AG04450 (cell line): ENCODE measurements around the gene DCPS. TPM values are rescaled to one million over a fixed set of nuclear protein-coding genes. Genes with fewer than 3 reads are reported as not detected.

ENCODE experiments used
- CTCF ChIA-PET: fragments of 300-600, 350-600 bp; formaldehyde crosslinking; extraction: SDS; loops from one replicate; lab custom pipeline; 2022; ENCODE audit warnings: antibody characterized with exemption, inconsistent platforms; lab: Charles Lee
- POLR2A ChIA-PET: fragments of 350-600 bp; formaldehyde crosslinking; extraction: SDS; loops from one replicate; lab custom pipeline; 2021; ENCODE audit warnings: antibody characterized with exemption, inconsistent platforms; lab: Yijun Ruan, JAX
- DNase-seq: peaks from one replicate; pipeline ENCODE4 v3.0.0-alpha.2; 2011; ENCODE audit warnings: low read depth, low spot score
- H3K27ac ChIP-seq: one replicate; pipeline ENCODE4 v1.5.1; 2012; ENCODE audit warnings: low read depth, low read length, control low read depth
- H3K27me3 ChIP-seq: one replicate; pipeline ENCODE4 v1.6.0; 2012; ENCODE audit warnings: low read length; ENCODE audit not compliant: control insufficient read depth, insufficient read depth
- H3K4me3 ChIP-seq: 2 replicates; pipeline ENCODE4 v1.5.1; 2011; ENCODE audit warnings: mild to moderate bottlenecking, low read depth, low read length, control low read depth
- H3K9me3 ChIP-seq: 2 replicates; pipeline ENCODE4 v1.5.1; 2012; ENCODE audit warnings: low read length; ENCODE audit not compliant: control insufficient read depth, insufficient read depth
- CTCF ChIP-seq: IDR thresholded peaks from 2 replicates; pipeline ENCODE4 v1.5.1; 2011; ENCODE audit warnings: low read depth, low read length, control low read depth, inconsistent platforms
- polyA plus RNA-seq: library from polyadenylated mRNA; depleted of rRNA; stranded (reverse); fragments of >200 nt; gene quantifications from 2 replicates; pipeline ENCODE4 v1.2.3, GENCODE V29; 2011

Gene DCPS
- polyA plus RNA-seq, 1 experiment, result 20.4 TPM

- CTCF ChIA-PET, result interaction anchor here (0.7 to 1.0 kb wide), 2 partner anchors 18 to 151 kb away, joined by 3 read pairs; no protein-coding TSS in a partner anchor
- H3K9me3 ChIP-seq, result no peaks in the 10 kb centered on the region
- POLR2A ChIA-PET, result no interaction called here
- H3K27me3 ChIP-seq, result no peaks in the 10 kb centered on the region
- H3K4me3 ChIP-seq, result no peak overlapping the region
- DNase-seq, result no peak
- TF ChIP-seq CTCF, result no peak
- H3K27ac ChIP-seq, result no peak overlapping the region
These were observed 25.2 kb downstream of the DCPS start for GRCh38 chr11:126328938-126329643.

GRCh38 chr11:126329644-126330211 lies 25.9 kb downstream of the DCPS start:
- ChIA-PET CTCF (interaction anchor here (1.0 kb wide), 1 partner anchor 19 kb away, joined by 3 read pairs; no protein-coding TSS in a partner anchor), POLR2A (interaction anchor here (1.0 kb wide), 1 partner anchor 11 kb away, joined by 3 read pairs; no protein-coding TSS in a partner anchor)
- H3K27ac ChIP-seq, result no peak overlapping the region
- no peak overlapping the region for H3K4me3 ChIP-seq
- DNase-seq, result no peak
- H3K9me3 ChIP-seq, result no peaks in the 10 kb centered on the region
- H3K27me3 ChIP-seq, result no peaks in the 10 kb centered on the region
- TF ChIP-seq CTCF, result no peak

GRCh38 chr11:126331286-126331685 lies 27.4 kb downstream of the DCPS start:
- POLR2A ChIA-PET, result no interaction called here
- Histone ChIP-seq H3K27ac (no peak overlapping the region), H3K27me3 (no peaks in the 10 kb centered on the region), H3K9me3 (no peaks in the 10 kb centered on the region), H3K4me3 (no peak overlapping the region)
- DNase-seq, result no peak
- CTCF ChIA-PET, result interaction anchor here (1.0 to 1.1 kb wide), 2 partner anchors 149 kb away, joined by 4 read pairs; no protein-coding TSS in a partner anchor
- TF ChIP-seq CTCF, result no peak

GRCh38 chr11:126332221-126332711 lies 28.4 kb downstream of the DCPS start:
- Histone ChIP-seq H3K4me3 (no peak overlapping the region), H3K27ac (peak overlapping the region; percentile 21), H3K9me3 (no peaks in the 10 kb centered on the region), H3K27me3 (no peaks in the 10 kb centered on the region)
- ChIA-PET CTCF (interaction anchor here (1.1 kb wide), 1 partner anchor 148 kb away, joined by 4 read pairs; no protein-coding TSS in a partner anchor), POLR2A (interaction anchor here (0.6 kb wide), 1 partner anchor 15 kb away, joined by 3 read pairs; no protein-coding TSS in a partner anchor)
- DNase-seq, result peak; percentile 50
- TF ChIP-seq CTCF, result no peak

- POLR2A ChIA-PET, result no interaction called here
- no peak for TF ChIP-seq CTCF
- no peak overlapping the region for H3K27ac ChIP-seq
- no peaks in the 10 kb centered on the region for H3K27me3 ChIP-seq
- H3K4me3 ChIP-seq, result no peak overlapping the region
- H3K9me3 ChIP-seq, result no peaks in the 10 kb centered on the region
- CTCF ChIA-PET, result no interaction called here
- DNase-seq, result no peak
These were observed 29.3 kb downstream of the DCPS start for GRCh38 chr11:126333142-126333541.
